Measurements from ENCODE around the gene GRM4. TPM values are rescaled to one million over a fixed set of nuclear protein-coding genes. Genes with fewer than 3 reads are reported as not detected.
"Not testable (repeated sequence)": the region's sequence is repeated elsewhere in the genome, so short reads cannot be mapped to it uniquely, and the experiment has no call there.

The GRM4 gene
- total RNA-seq, 1 donor from 2014 or later = not detected

- DNase-seq (ENCODE audit: missing footprints) (no peak), ATAC-seq (no peak)
- intact Hi-C loops (cut with DNase I) = no loop called here
These were observed 123.0 kb downstream of the GRM4 start for GRCh38 chr6:34022873-34023255.

- intact Hi-C loops (cut with DNase I) = no loop called here
- DNase-seq (ENCODE audit: missing footprints) = no peak
- ATAC-seq = no peak
These were observed 123.5 kb downstream of the GRM4 start for GRCh38 chr6:34022250-34022872.

- intact Hi-C loops (cut with DNase I) = no loop called here
- ATAC-seq = no peak
These were observed 124.2 kb downstream of the GRM4 start for GRCh38 chr6:34021554-34022190.

GRCh38 chr6:34020807-34021553 is 124.9 kb downstream of the GRM4 start:
- intact Hi-C loops (cut with DNase I) = no loop called here
- no peak for ATAC-seq

More at GRCh38 chr6:34021554-34022190, 124.2 kb downstream of the GRM4 start:
- DNase-seq (ENCODE audit: missing footprints) = no peak

GRCh38 chr6:34020278-34020677 is 125.6 kb downstream of the GRM4 start:
- ATAC-seq = no peak
- no peak for DNase-seq (ENCODE audit: missing footprints)
- intact Hi-C loops (cut with DNase I) = no loop called here

More at GRCh38 chr6:34020807-34021553, 124.9 kb downstream of the GRM4 start:
- DNase-seq (ENCODE audit: missing footprints) = no peak

GRCh38 chr6:34018961-34019606 is 126.8 kb downstream of the GRM4 start:
- intact Hi-C loops (cut with DNase I) = no loop called here
- no peak for DNase-seq (ENCODE audit: missing footprints)
- no peak for ATAC-seq

GRCh38 chr6:34018026-34018425 is 127.9 kb downstream of the GRM4 start:
- DNase-seq (ENCODE audit: missing footprints) = no peak
- intact Hi-C loops (cut with DNase I) = no loop called here

GRCh38 chr6:34017106-34017805 is 128.6 kb downstream of the GRM4 start:
- DNase-seq (ENCODE audit: missing footprints) (no peak), ATAC-seq (no peak)
- intact Hi-C loops (cut with DNase I) = no loop called here

More at GRCh38 chr6:34018026-34018425, 127.9 kb downstream of the GRM4 start:
- no peak for ATAC-seq

- intact Hi-C loops (cut with DNase I) = not testable (repeated sequence)
These were observed 129.3 kb downstream of the GRM4 start for GRCh38 chr6:34016573-34016972.

GRCh38 chr6:34015586-34015985 is 130.3 kb downstream of the GRM4 start:
- no peak for ATAC-seq
- DNase-seq (ENCODE audit: missing footprints) = no peak
- intact Hi-C loops (cut with DNase I) = no loop called here

More at GRCh38 chr6:34016573-34016972, 129.3 kb downstream of the GRM4 start:
- ATAC-seq; DNase-seq (ENCODE audit: missing footprints): not testable (repeated sequence)

- DNase-seq (ENCODE audit: missing footprints) (no peak), ATAC-seq (no peak)
- intact Hi-C loops (cut with DNase I) = no loop called here
These were observed 134.6 kb downstream of the GRM4 start for GRCh38 chr6:34011264-34011663.

GRCh38 chr6:34005901-34006531 is 139.9 kb downstream of the GRM4 start:
- ATAC-seq (no peak), DNase-seq (ENCODE audit: missing footprints) (no peak)
- intact Hi-C loops (cut with DNase I) = no loop called here

- ATAC-seq (no peak), DNase-seq (ENCODE audit: missing footprints) (no peak)
- intact Hi-C loops (cut with DNase I) = no loop called here
These were observed 141.2 kb downstream of the GRM4 start for GRCh38 chr6:34004706-34005105.

GRCh38 chr6:34003962-34004361 is 141.9 kb downstream of the GRM4 start:
- ATAC-seq (no peak), DNase-seq (ENCODE audit: missing footprints) (no peak)
- intact Hi-C loops (cut with DNase I) = no loop called here

- intact Hi-C loops (cut with DNase I) = no loop called here
- DNase-seq (ENCODE audit: missing footprints) (no peak), ATAC-seq (no peak)
These were observed 143.9 kb downstream of the GRM4 start for GRCh38 chr6:34001706-34002621.

GRCh38 chr6:34000281-34000680 is 145.6 kb downstream of the GRM4 start:
- intact Hi-C loops (cut with DNase I) = no loop called here
- DNase-seq (ENCODE audit: missing footprints) (no peak), ATAC-seq (no peak)

- intact Hi-C loops (cut with DNase I) = no loop called here
- DNase-seq (ENCODE audit: missing footprints) (no peak), ATAC-seq (no peak)
These were observed 146.3 kb downstream of the GRM4 start for GRCh38 chr6:33999567-33999966.

Data from Right ventricle myocardium inferior (tissue), 1 donor.